NAMALWA (cell line): ENCODE data around the gene SPTA1.

Experiments
- DNase-seq: peaks from one replicate; pipeline ENCODE4 v3.0.0-alpha.2; 2015; ENCODE audit warnings: low spot score

SPTA1 gene

GRCh38 chr1:158685085-158685484 is 1.4 kb downstream of the SPTA1 start:
- no peak for DNase-seq

DNA sequence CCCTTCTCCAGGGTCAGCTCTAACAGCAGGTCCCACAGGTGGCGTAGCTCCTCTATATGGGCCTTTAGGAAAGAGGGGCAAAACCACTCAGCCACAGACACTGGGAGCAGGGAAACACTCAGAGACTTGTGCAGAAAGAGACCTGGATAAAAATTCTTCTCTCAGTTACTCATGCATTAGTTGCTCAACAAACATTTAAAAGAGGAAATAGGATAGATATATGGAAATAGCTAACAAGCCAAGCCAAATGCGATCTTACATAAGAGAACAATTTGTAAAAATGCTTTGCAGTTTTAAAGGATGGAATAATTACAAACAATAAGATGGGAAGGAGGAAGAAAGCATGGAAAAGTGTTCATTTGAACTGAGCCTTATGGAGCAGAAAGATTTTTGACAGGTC is 4.9 kb downstream of the SPTA1 start:
- no peak for DNase-seq

DNA sequence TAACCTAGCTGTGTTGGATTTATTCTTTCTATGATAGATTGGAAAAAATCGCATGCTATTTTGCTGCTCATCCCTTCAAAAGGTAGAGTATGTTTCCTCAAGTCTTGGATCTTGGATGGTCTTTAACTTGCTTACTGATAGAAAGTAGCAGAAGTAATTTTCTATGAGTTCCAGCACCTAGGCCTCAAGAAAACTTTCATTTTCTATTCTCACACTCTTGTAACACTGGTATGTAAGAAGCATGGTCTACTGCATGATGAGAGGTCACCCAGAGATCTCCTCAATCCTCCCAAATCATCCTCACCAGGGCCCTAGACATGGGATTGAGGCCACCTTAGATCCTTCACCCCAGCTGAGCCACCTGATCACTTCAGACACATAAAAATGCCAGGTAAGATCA is 7.2 kb downstream of the SPTA1 start:
- DNase-seq = no peak

GRCh38 chr1:158675563-158676323 is 10.8 kb downstream of the SPTA1 start:
- no peak for DNase-seq

GRCh38 chr1:158674302-158674701 is 12.2 kb downstream of the SPTA1 start:
- no peak for DNase-seq

- no peak for DNase-seq
These were observed 20.5 kb downstream of the SPTA1 start for GRCh38 chr1:158666037-158666436.

- DNase-seq = peak; percentile 51
These were observed 31.9 kb downstream of the SPTA1 start for GRCh38 chr1:158654571-158654970.

DNA sequence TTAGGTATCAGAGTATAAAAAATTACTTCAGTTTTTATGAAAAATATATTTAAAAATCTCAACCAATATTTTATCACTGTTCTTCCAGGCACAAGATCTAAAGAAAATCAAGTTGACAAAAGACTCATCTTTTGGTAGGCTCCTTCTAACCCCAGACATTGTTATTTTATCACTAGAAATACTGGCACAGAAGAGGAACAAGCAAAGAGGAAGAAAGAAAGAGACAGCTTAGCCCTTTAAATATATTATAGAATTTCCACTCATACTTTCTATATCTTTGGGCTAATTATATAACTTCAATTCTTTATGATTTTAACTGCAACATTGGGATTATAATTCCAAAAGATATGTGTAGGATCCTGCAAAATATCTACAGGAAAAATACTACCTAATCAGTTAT is 32.4 kb downstream of the SPTA1 start:
- no peak for DNase-seq

- no peak for DNase-seq
These were observed 33.7 kb downstream of the SPTA1 start for GRCh38 chr1:158652721-158653334.

DNA sequence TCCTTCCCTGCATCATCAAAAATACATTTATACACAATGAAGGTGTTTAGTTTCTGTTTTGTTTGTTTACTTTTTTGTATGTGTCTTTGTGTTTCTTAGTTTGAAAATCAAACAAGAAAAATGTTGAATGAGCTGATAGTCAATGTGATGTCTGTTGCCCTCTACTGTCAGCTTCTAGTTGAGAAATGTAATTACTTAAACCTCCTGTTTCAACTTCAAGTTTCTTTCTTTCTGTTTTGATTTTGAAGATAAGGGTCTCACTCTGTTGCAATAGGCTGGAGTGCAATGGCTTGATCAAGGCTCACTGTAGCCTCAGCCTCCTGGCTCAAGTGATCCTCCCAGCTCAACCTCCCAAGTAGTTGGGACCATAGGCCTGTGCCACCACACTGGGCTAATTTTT is 37.5 kb downstream of the SPTA1 start:
- peak; percentile 42 for DNase-seq

GRCh38 chr1:158646465-158646864 is 40.0 kb downstream of the SPTA1 start:
- peak; percentile 11 for DNase-seq

- no peak for DNase-seq
These were observed 42.1 kb downstream of the SPTA1 start for GRCh38 chr1:158644449-158644848.

DNA sequence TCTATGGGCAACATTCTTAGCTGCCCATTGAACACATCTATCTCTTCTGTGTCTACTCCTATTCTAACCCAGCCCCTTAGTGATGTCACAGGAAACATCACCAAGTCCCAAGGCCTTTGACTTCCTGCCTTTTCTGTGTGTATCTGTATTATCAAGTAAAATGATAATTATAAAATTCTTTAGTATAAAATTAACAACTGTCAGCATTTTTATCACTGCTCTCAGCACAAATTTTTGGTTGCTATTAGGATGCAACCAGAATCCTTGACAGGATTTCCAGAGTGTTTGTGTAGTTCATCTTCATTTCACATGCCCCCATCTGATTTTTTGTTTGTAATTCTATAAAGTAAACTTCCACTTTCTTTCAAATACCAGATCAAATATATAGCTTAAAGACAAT is 47.6 kb downstream of the SPTA1 start:
- DNase-seq = no peak

- no peak for DNase-seq
These were observed 48.4 kb downstream of the SPTA1 start for GRCh38 chr1:158638146-158638545.

DNA sequence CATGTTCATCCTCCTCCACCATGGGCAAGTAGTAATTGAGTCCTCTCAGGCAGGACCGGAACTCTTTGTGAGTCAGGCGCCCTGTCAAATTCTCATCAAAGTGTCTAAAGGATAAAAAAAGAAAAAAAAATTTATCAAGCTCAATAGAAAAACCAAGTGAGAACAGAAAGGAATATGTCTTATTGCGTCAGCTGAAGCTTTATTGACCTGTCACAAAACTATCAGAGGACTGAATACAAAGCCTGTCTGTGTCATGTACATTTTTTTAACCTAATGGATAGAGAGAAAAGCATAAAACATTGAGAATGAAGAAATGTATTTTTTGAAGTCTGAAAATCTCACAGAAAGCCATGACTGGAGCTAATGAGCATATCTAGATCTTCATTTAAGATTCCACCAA is 72.8 kb downstream of the SPTA1 start:
- DNase-seq = no peak

- no peak for DNase-seq
These were observed 74.6 kb downstream of the SPTA1 start for GRCh38 chr1:158611916-158612315.

DNA sequence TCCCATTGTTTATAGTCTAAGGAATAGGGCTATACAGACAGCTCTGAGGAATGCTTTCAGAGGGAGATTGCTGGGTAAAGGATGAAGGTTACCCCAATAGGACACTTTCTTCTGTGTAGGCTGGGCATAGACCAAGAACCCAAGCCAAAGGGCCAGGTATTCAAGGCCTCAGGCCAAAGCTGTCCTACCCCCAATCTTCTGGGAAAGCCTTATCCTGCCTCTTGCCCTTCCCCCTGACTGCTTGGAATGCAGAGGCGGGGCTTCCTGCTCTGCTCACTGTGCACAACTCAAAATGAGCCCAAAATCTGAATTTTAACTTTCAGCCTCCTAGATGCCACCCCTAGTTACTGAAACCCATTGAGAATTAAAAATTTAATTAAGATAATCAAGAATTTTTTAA is 79.2 kb downstream of the SPTA1 start:
- DNase-seq = no peak

DNA sequence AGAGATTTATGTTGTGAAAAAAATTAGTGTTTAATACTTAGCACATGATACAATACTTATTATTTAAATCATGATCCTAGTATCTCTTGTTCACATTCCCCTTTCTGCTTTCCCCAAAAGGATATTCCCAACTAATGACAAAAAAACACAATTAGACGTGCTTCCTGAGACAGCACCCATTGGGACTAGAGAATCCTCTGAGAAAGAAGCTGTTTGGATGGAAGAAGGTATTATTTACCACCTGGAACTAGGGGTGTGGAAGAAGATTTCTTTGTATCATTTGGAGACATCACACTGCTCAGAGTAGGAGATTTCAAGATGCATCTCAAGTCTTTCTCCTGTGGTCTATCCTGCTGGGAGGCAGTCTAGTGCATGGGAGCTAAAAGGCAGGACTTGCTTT is 81.5 kb downstream of the SPTA1 start, which contains the start of gene OR10Z1:
Gene OR10Z1 (plus strand): TSS at position 301 of the 400 bp plus-strand sequence. CDS start 1,171 bp downstream, outside the sequence.
- no peak for DNase-seq

GRCh38 chr1:158600735-158601134 is 85.8 kb downstream of the SPTA1 start:
- DNase-seq = no peak

DNA sequence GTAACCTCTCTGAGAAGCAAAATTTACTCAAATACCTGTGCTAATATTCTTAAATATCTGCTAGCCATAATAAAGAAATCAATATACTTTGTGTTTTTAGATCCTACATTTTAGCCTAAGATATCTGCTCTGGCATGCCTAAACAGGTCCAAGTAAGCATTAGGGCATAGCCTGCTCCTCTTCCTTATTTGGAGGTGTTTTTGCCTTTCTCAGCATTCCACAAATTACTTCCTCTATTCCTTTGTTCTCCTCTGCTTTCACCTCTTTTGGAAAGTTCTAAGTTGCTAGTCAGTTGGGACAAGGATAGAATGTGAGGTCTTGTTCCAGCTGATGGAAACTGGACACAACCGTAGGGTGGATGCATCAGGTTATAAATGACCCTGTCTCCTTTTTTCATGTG is 99.6 kb downstream of the SPTA1 start:
- no peak for DNase-seq

DNA sequence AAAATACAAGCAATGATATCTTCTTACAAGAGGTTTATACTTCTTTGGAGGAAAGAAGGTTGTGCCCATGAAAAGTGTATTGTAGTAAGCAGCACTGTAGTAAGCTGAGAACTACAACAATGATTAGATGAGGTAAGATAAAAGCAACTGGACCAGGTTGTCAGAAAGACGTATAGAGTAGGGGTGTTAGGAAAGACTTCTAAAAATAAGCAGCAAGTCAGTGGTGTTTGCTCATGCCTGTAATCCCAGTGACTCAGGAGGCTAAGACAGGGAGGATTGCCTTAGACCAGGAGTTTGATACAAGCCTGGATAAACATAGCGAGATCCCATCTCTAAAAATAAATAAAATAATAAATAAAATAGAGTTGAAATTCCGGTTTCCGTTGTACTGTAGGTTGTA is 102.6 kb downstream of the SPTA1 start:
- no peak for DNase-seq

- DNase-seq = no peak
These were observed 106.8 kb downstream of the SPTA1 start, which contains the start of gene OR10X1 for GRCh38 chr1:158579733-158580132. Gene OR10X1, minus strand, starts transcription at chr1:158579899. Its CDS starts 0 bp downstream, at chr1:158579899.

- DNase-seq = no peak
These were observed 109.0 kb downstream of the SPTA1 start for GRCh38 chr1:158577561-158577960.

DNA sequence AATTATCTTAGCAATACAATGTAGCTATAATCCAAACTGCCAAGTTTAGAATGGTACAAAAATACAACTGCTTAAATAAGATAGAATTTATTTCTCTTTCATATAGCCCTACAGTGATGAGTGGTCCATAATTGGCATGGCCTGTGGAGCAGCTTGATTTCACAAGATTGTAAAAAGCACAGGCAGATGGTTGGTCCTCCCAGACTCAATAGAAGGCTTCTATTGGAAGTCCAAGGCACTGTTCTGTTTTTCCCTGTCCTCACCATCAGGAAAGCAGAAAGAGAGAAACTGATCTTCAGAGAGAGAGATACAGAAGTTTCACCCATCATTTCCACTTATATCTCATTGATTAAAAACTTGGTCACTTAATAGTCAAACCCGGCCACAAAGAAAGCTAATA is 114.3 kb downstream of the SPTA1 start:
- DNase-seq = no peak
